Keratinocyte (primary cell): ENCODE results near the gene MOB3B.

Experiments used
- CTCF ChIP-seq, 3 experiments: IDR thresholded peaks in 1 of 3; conservative IDR thresholded peaks in 1 of 3; optimal IDR thresholded peaks in 1 of 3; 2 replicates in 2 of 3; 3 replicates in 1 of 3; pipeline versions ENCODE3 to v1.5.1; 2011; ENCODE audit warnings: low read length in 3 of 3, mild to moderate bottlenecking in 3 of 3, moderate library complexity in 2 of 3, control low read depth in 1 of 3, inconsistent platforms in 1 of 3; ENCODE audit not compliant: insufficient read depth in 2 of 3; ENCODE audit errors: extremely low read depth in 1 of 3
- EZH2 ChIP-seq: IDR thresholded peaks from one replicate; pipeline ENCODE4 v1.6.1; 2012; ENCODE audit warnings: inconsistent platforms, mild to moderate bottlenecking, low read length, moderate library complexity

DNA sequence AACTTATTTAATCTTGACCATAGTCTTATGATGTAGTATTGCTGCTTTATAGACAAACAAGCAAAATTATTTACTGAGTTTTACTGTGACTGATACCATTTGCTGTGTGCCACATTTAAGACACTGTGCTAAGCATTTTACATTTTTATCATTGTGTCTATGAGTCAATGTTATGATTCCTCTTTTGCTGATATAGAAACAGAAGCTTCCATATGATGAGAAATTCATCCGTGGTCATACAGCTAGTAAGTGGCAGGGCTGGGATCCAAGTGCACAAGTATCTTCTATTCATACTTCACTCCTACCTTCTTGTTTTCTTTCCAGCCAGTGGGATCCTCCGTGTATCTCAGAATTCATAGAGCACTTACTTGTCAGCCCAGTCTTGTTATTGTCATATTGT is 22.6 kb downstream of the MOB3B start:
- TF ChIP-seq CTCF (optimal IDR thresholded peaks at IDR 0.05 in 1 of 3, IDR thresholded peaks at IDR 0.05 in 1 of 3, conservative IDR thresholded peaks at IDR 0.05 in 1 of 3; ENCODE audit: extremely low read depth in 1 of 3, insufficient read depth in 2 of 3, low read length in 3 of 3) (no peak), EZH2 (no peak)
